ENCODE results near the gene LSM4. TPM values are rescaled to one million over a fixed set of nuclear protein-coding genes. Genes with fewer than 3 reads are reported as not detected.
A peak's percentile ranks its signal among the peaks of the same experiment; 100 is the strongest.

LSM4 gene
- total and polyA plus RNA-seq, 2 of the 13 experiments (the other 11 are each of a cell fraction or from before 2014, with no cell fraction given): 65.8 to 166 TPM

DNA sequence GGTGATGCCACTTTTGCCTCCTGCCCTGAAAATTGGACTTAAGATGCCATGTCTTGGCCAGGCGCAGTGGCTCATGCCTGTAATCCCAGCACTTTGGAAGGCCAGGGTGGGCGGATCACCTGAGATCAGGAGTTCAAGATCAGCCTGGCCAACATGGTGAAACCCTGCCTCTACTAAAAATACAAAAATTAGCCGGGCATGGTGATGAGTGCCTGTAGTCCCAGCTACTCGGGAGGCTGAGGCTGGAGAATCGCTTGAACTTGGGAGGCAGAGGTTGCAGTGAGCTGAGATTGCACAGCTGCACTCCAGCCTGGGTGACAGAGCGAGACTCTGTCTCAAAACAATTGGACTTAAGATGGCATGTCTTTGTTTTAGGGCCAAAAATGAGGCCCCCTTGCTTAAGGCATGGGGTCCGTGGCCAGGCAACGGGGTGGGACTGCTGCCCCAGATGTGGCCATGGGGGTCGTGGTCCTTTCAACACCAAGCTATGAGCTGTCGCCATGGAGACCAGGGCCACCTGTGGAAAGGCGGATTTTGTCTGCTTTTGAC is 41.5 kb upstream of the LSM4 start (continued):
- TF ChIP-seq ZBTB38 (CRISPR knock-in tag; IDR thresholded peaks at IDR 0.05): peak; percentile 26; the same call in 1 of the 2 replicates
- TF ChIP-seq PHF21A (CRISPR knock-in tag; IDR thresholded peaks at IDR 0.05): 0 out of 2 replicates have a peak, but pooled peaks have one; percentile 26
- TF ChIP-seq, protein P1, sequence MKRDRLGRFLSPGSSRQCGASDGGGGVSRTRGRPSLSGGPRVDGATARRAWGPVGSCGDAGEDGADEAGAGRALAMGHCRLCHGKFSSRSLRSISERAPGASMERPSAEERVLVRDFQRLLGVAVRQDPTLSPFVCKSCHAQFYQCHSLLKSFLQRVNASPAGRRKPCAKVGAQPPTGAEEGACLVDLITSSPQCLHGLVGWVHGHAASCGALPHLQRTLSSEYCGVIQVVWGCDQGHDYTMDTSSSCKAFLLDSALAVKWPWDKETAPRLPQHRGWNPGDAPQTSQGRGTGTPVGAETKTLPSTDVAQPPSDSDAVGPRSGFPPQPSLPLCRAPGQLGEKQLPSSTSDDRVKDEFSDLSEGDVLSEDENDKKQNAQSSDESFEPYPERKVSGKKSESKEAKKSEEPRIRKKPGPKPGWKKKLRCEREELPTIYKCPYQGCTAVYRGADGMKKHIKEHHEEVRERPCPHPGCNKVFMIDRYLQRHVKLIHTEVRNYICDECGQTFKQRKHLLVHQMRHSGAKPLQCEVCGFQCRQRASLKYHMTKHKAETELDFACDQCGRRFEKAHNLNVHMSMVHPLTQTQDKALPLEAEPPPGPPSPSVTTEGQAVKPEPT (CRISPR knock-in tag; IDR thresholded peaks at IDR 0.05; ENCODE audit: low read depth): 0 out of 2 replicates have a peak, but pooled peaks have one; percentile 31
- peak; percentile 1; the same call in 1 of the 2 replicates for TF ChIP-seq ZNF431 (CRISPR knock-in tag; IDR thresholded peaks at IDR 0.05; ENCODE audit: borderline replicate concordance, low read depth)
- 0 out of 2 replicates have a peak, but pooled peaks have one; percentile 32 for TF ChIP-seq RARG (CRISPR knock-in tag; IDR thresholded peaks at IDR 0.05; ENCODE audit: low read depth)
- TF ChIP-seq AGO2 (optimal IDR thresholded peaks at IDR 0.05; ENCODE audit: low read depth, low read length): peak; percentile 50
- TF ChIP-seq POLR2G (IDR thresholded peaks at IDR 0.05; ENCODE audit: low read depth, low read length): 0 out of 2 replicates have a peak, but pooled peaks have one; percentile 37
- TF ChIP-seq MYC (CRISPR knock-in tag; IDR thresholded peaks at IDR 0.05; ENCODE audit: borderline replicate concordance): peak; percentile 30; the same call in 1 of the 2 replicates
- TF ChIP-seq, protein P2, sequence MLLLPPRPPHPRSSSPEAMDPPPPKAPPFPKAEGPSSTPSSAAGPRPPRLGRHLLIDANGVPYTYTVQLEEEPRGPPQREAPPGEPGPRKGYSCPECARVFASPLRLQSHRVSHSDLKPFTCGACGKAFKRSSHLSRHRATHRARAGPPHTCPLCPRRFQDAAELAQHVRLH (CRISPR knock-in tag; IDR thresholded peaks at IDR 0.05; ENCODE audit: borderline replicate concordance, low read depth): 0 out of 2 replicates have a peak, but pooled peaks have one; percentile 3
- TF ChIP-seq, protein P3, sequence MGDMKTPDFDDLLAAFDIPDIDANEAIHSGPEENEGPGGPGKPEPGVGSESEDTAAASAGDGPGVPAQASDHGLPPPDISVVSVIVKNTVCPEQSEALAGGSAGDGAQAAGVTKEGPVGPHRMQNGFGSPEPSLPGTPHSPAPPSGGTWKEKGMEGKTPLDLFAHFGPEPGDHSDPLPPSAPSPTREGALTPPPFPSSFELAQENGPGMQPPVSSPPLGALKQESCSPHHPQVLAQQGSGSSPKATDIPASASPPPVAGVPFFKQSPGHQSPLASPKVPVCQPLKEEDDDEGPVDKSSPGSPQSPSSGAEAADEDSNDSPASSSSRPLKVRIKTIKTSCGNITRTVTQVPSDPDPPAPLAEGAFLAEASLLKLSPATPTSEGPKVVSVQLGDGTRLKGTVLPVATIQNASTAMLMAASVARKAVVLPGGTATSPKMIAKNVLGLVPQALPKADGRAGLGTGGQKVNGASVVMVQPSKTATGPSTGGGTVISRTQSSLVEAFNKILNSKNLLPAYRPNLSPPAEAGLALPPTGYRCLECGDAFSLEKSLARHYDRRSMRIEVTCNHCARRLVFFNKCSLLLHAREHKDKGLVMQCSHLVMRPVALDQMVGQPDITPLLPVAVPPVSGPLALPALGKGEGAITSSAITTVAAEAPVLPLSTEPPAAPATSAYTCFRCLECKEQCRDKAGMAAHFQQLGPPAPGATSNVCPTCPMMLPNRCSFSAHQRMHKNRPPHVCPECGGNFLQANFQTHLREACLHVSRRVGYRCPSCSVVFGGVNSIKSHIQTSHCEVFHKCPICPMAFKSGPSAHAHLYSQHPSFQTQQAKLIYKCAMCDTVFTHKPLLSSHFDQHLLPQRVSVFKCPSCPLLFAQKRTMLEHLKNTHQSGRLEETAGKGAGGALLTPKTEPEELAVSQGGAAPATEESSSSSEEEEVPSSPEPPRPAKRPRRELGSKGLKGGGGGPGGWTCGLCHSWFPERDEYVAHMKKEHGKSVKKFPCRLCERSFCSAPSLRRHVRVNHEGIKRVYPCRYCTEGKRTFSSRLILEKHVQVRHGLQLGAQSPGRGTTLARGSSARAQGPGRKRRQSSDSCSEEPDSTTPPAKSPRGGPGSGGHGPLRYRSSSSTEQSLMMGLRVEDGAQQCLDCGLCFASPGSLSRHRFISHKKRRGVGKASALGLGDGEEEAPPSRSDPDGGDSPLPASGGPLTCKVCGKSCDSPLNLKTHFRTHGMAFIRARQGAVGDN (CRISPR knock-in tag; IDR thresholded peaks at IDR 0.05): peak; percentile 85; the same call in 1 of the 2 replicates
